Measurements from ENCODE around the gene PNRC1.

PNRC1 gene

GRCh38 chr6:89081423-89082322 is 1.1 kb downstream of the PNRC1 start:
- peak overlapping the region; percentile 92 for H3K4me3 ChIP-seq (ENCODE audit: low read depth, low read length)
- no peak for TF ChIP-seq CTCF (IDR thresholded peaks at IDR 0.05; ENCODE audit: low read depth, low read length)
- in situ Hi-C loops (cut with HindIII; ENCODE audit: low sequenced_read_pairs) = no loop called here
- DNase-seq (ENCODE audit: low read depth, low spot score) = peak; percentile 98

- no peak for TF ChIP-seq CTCF (IDR thresholded peaks at IDR 0.05; ENCODE audit: low read depth, low read length)
- peak overlapping the region; percentile 92 for H3K4me3 ChIP-seq (ENCODE audit: low read depth, low read length)
- in situ Hi-C loops (cut with HindIII; ENCODE audit: low sequenced_read_pairs) = no loop called here
- peak; percentile 38 for DNase-seq (ENCODE audit: low read depth, low spot score)
Observed at GRCh38 chr6:89082486-89082891, 1.9 kb downstream of the PNRC1 start.

- DNase-seq (ENCODE audit: low read depth, low spot score) = no peak
- in situ Hi-C loops (cut with HindIII; ENCODE audit: low sequenced_read_pairs) = no loop called here
- TF ChIP-seq CTCF (IDR thresholded peaks at IDR 0.05; ENCODE audit: low read depth, low read length) = no peak
- H3K4me3 ChIP-seq (ENCODE audit: low read depth, low read length) = no peak overlapping the region
Observed at GRCh38 chr6:89084542-89084941, 4.0 kb downstream of the PNRC1 start.

- no peak for DNase-seq (ENCODE audit: low read depth, low spot score)
- in situ Hi-C loops (cut with HindIII; ENCODE audit: low sequenced_read_pairs) = no loop called here
- H3K4me3 ChIP-seq (ENCODE audit: low read depth, low read length) = no peak overlapping the region
Observed at GRCh38 chr6:89084954-89085353, 4.4 kb downstream of the PNRC1 start.

GRCh38 chr6:89085409-89086205 is 5.1 kb downstream of the PNRC1 start:
- in situ Hi-C loops (cut with HindIII; ENCODE audit: low sequenced_read_pairs) = no loop called here
- TF ChIP-seq CTCF (IDR thresholded peaks at IDR 0.05; ENCODE audit: low read depth, low read length) = no peak
- no peak for DNase-seq (ENCODE audit: low read depth, low spot score)
- H3K4me3 ChIP-seq (ENCODE audit: low read depth, low read length) = no peak overlapping the region

More at GRCh38 chr6:89084954-89085353, 4.4 kb downstream of the PNRC1 start:
- no peak for TF ChIP-seq CTCF (IDR thresholded peaks at IDR 0.05; ENCODE audit: low read depth, low read length)

GRCh38 chr6:89087881-89088280 is 7.3 kb downstream of the PNRC1 start:
- no peak overlapping the region for H3K4me3 ChIP-seq (ENCODE audit: low read depth, low read length)
- in situ Hi-C loops (cut with HindIII; ENCODE audit: low sequenced_read_pairs) = no loop called here
- DNase-seq (ENCODE audit: low read depth, low spot score) = no peak
- no peak for TF ChIP-seq CTCF (IDR thresholded peaks at IDR 0.05; ENCODE audit: low read depth, low read length)
